SK-N-SH (cell line): ENCODE results near the gene APP. TPM values are rescaled to one million over a fixed set of nuclear protein-coding genes. Genes with fewer than 3 reads are reported as not detected.
"Not testable (repeated sequence)": the region's sequence is repeated elsewhere in the genome, so short reads cannot be mapped to it uniquely, and the experiment has no call there.

Source experiments
- CTCF ChIA-PET: fragments of 300-600, 350-600 bp; formaldehyde crosslinking; extraction: SDS; loops from one replicate; lab custom pipeline; 2021; lab: Yijun Ruan, JAX
- POLR2A ChIA-PET: fragments of 350-600 bp; sonication (Branson Sonifier 250); formaldehyde crosslinking; extraction: SDS; loops from one replicate; lab custom pipeline; 2020; ENCODE audit warnings: antibody characterized with exemption, inconsistent platforms; lab: Yijun Ruan, JAX
- DNase-seq: peaks from one replicate; pipeline ENCODE4 v3.0.0; 2012
- H2AFZ ChIP-seq: fragments of 200-600 bp; sonication (generic); 2 replicates; pipeline ENCODE4 v1.8.1; 2016; ENCODE audit warnings: antibody characterized with exemption, mild to moderate bottlenecking, low read depth
- H3F3A ChIP-seq: fragments of 200-600 bp; sonication (generic); replicated peaks from 2 replicates; pipeline ENCODE3; 2016; ENCODE audit warnings: antibody characterized with exemption, mild to moderate bottlenecking; ENCODE audit not compliant: insufficient read depth
- H3K27ac ChIP-seq, 2 experiments: fragments of 200-500 bp in 1 of 2; fragments of 200-600 bp in 1 of 2; sonication (Bioruptor generic) in 1 of 2; sonication (generic), shearing (Covaris generic) in 1 of 2; 2 replicates each; pipeline versions ENCODE4 v1.5.1 to v1.6.1; 2014 to 2016; ENCODE audit warnings: low read depth in 2 of 2, inconsistent platforms in 1 of 2, low read length in 1 of 2, mild to moderate bottlenecking in 1 of 2, mixed read lengths in 1 of 2
- H3K27me3 ChIP-seq: fragments of 200-600 bp; sonication (generic), shearing (Covaris generic); 2 replicates; pipeline ENCODE4 v1.6.1; 2016; ENCODE audit warnings: mixed run types; ENCODE audit not compliant: insufficient read depth
- H3K36me3 ChIP-seq, 2 experiments: fragments of 200-500 bp in 1 of 2; fragments of 200-600 bp in 1 of 2; sonication (Bioruptor generic) in 1 of 2; sonication (generic) in 1 of 2; replicated peaks in 1 of 2; 2 replicates each; pipeline versions ENCODE3 to v1.5.1; 2014 to 2016; ENCODE audit warnings: low read length in 1 of 2, mild to moderate bottlenecking in 1 of 2; ENCODE audit not compliant: insufficient read depth in 2 of 2, control insufficient read depth in 1 of 2
- H3K4me1 ChIP-seq, 2 experiments: fragments of 200-500 bp in 1 of 2; fragments of 200-600 bp in 1 of 2; sonication (Bioruptor generic) in 1 of 2; sonication (generic), shearing (Covaris generic) in 1 of 2; 2 replicates each; pipeline versions ENCODE4 v1.5.1 to v1.6.1; 2014 to 2016; ENCODE audit warnings: low read depth in 1 of 2, low read length in 1 of 2, mixed run types in 1 of 2; ENCODE audit not compliant: insufficient read depth in 2 of 2, control insufficient read depth in 1 of 2
- H3K4me2 ChIP-seq: fragments of 200-600 bp; sonication (generic), shearing (Covaris generic); 2 replicates; pipeline ENCODE4 v1.6.1; 2017; ENCODE audit warnings: mixed run types
- H3K4me3 ChIP-seq, 2 experiments: fragments of 200-500 bp in 1 of 2; fragments of 200-600 bp in 1 of 2; sonication (Bioruptor generic) in 1 of 2; sonication (generic), shearing (Covaris generic) in 1 of 2; 2 replicates each; pipeline versions ENCODE4 v1.5.1 to v1.8.1; 2014 to 2016; ENCODE audit warnings: low read depth in 2 of 2, inconsistent platforms in 1 of 2, low read length in 1 of 2, mild to moderate bottlenecking in 1 of 2, mixed read lengths in 1 of 2, moderate library complexity in 1 of 2
- H3K79me2 ChIP-seq: fragments of 200-600 bp; sonication (generic); 2 replicates; pipeline ENCODE4 v1.8.1; 2017; ENCODE audit warnings: mild to moderate bottlenecking; ENCODE audit not compliant: insufficient read depth
- H3K9ac ChIP-seq: fragments of 200-600 bp; sonication (generic); 2 replicates; pipeline ENCODE4 v1.6.1; 2017; ENCODE audit warnings: mixed run types
- H3K9me2 ChIP-seq: fragments of 200-600 bp; sonication (generic); 2 replicates; pipeline ENCODE4 v1.6.1; 2017; ENCODE audit warnings: mixed run types
- H3K9me3 ChIP-seq: fragments of 200-600 bp; sonication (generic); 2 replicates; pipeline ENCODE4 v1.6.1; 2017; ENCODE audit warnings: mixed run types, mild to moderate bottlenecking, moderate library complexity
- H4K20me1 ChIP-seq: fragments of 200-600 bp; sonication (generic); 2 replicates; pipeline ENCODE4 v1.6.1; 2017; ENCODE audit warnings: mild to moderate bottlenecking, mixed run types; ENCODE audit not compliant: insufficient read depth
- CHD2 ChIP-seq: fragments of 150-350 bp; IDR thresholded peaks from 2 replicates; pipeline ENCODE4 v1.6.1; 2018; ENCODE audit warnings: low read length; ENCODE audit not compliant: partially characterized antibody
- EP300 ChIP-seq, 2 experiments: IDR thresholded peaks; 2 replicates each; pipeline versions ENCODE4 v1.4.0 to v1.6.1; 2012; ENCODE audit warnings: borderline replicate concordance in 1 of 2, low read depth in 1 of 2, low read length in 1 of 2
- FOXJ3 ChIP-seq: sonication (generic); formaldehyde crosslinking; IDR thresholded peaks from 2 replicates; pipeline ENCODE4 v1.5.1; 2020; ENCODE audit warnings: mild to moderate bottlenecking, missing genetic modification reagents
- FOXM1 ChIP-seq: IDR thresholded peaks from 2 replicates; pipeline ENCODE4 v1.4.0; 2012; ENCODE audit warnings: low read depth, mild to moderate bottlenecking
- IRF3 ChIP-seq: fragments of 150-350 bp; IDR thresholded peaks from 2 replicates; pipeline ENCODE4 v1.6.1; 2016; ENCODE audit warnings: mild to moderate bottlenecking, low read depth, low read length
- MAX ChIP-seq: IDR thresholded peaks from 2 replicates; pipeline ENCODE4 v1.4.0; 2012; ENCODE audit warnings: low read depth
- PBX3 ChIP-seq: IDR thresholded peaks from 2 replicates; pipeline ENCODE4; 2012
- POLR2AphosphoS5 ChIP-seq: IDR thresholded peaks from 2 replicates; pipeline ENCODE4 v1.6.1; 2012; ENCODE audit warnings: low read depth, low read length
- RAD21 ChIP-seq: IDR thresholded peaks from 2 replicates; pipeline ENCODE4 v1.6.1; 2012; ENCODE audit warnings: mild to moderate bottlenecking, low read length
- RFX5 ChIP-seq: IDR thresholded peaks from 2 replicates; pipeline ENCODE4 v1.6.1; 2012; ENCODE audit warnings: mild to moderate bottlenecking, improper control_type of control experiment, low read length
- RXRA ChIP-seq: IDR thresholded peaks from 2 replicates; pipeline ENCODE4 v1.4.0; 2012; ENCODE audit warnings: low read depth, mild to moderate bottlenecking, borderline replicate concordance
- SIN3A ChIP-seq: IDR thresholded peaks from 2 replicates; pipeline ENCODE4 v1.6.1; 2012; ENCODE audit warnings: low read depth, mild to moderate bottlenecking, low read length, moderate library complexity, borderline replicate concordance
- TAF1 ChIP-seq: IDR thresholded peaks from 2 replicates; pipeline ENCODE4 v1.6.1; 2012; ENCODE audit warnings: low read depth, mild to moderate bottlenecking, low read length, moderate library complexity, borderline replicate concordance
- USF1 ChIP-seq: IDR thresholded peaks from 2 replicates; pipeline ENCODE4 v1.4.0; 2012; ENCODE audit warnings: low read depth, borderline replicate concordance
- USF2 ChIP-seq: fragments of 150-350 bp; IDR thresholded peaks from 2 replicates; pipeline ENCODE4 v1.6.1; 2017; ENCODE audit warnings: antibody characterized with exemption, low read length, low read depth, borderline replicate concordance
- WGBS: methylation state at CpG from one replicate; pipeline ENCODE4 v1.1.6; 2017; ENCODE audit warnings: low lambda C conversion rate; 5-methylcytosine and 5-hydroxymethylcytosine counted together
- polyA plus RNA-seq, 3 experiments: library from polyadenylated mRNA; depleted of rRNA; stranded (reverse); fragments of >200 nt; gene quantifications; 2 replicates each; pipeline ENCODE4 v1.2.3, GENCODE V29; 2012

Gene APP
- polyA plus RNA-seq, 1 of the 3 experiments (the other 2 are of a cell fraction): 780 TPM

- Histone ChIP-seq H2AFZ (no peak overlapping the region), H3K4me2 (no peak overlapping the region), H3K36me3 (peaks cover 8 to 27% of the 10 kb centered on the region in 2 experiments), H3K4me3 (no peak overlapping the region), H3K9me2 (no peaks in the 10 kb centered on the region), H3K27ac (no peak overlapping the region), H3K27me3 (no peaks in the 10 kb centered on the region), H4K20me1 (0 out of 2 replicates have a peak, but pooled peaks cover 4% of the 10 kb centered on the region), H3K79me2 (peaks cover 51% of the 10 kb centered on the region), H3K4me1 (no peaks in the 10 kb centered on the region; a peak in 2 of 4 replicates), H3K9me3 (no peaks in the 10 kb centered on the region), H3K9ac (no peak overlapping the region), H3F3A (no peaks in the 10 kb centered on the region)
- CTCF ChIA-PET: interaction anchor here (1.4 kb wide), 1 partner anchor 12 kb away, joined by 3 read pairs; no protein-coding TSS in a partner anchor
- no peak for DNase-seq
- WGBS: 98% methylated on average over 4 of the region's 4 CpGs
- POLR2A ChIA-PET: no interaction called here
- TF ChIP-seq EP300 (IDR thresholded peaks at IDR 0.05; ENCODE audit: borderline replicate concordance in 1 of 2, low read depth in 1 of 2, low read length in 1 of 2) (no peak), FOXM1 (no peak), RXRA (no peak), IRF3 (no peak), MAX (no peak), PBX3 (no peak), FOXJ3 (CRISPR knock-in tag) (no peak), USF1 (no peak)
Measured at GRCh38 chr21:26085127-26085526, 85.4 kb downstream of the APP start.

- Histone ChIP-seq H3K9me2 (no peaks in the 10 kb centered on the region), H3K36me3 (peaks cover 0 to 8% of the 10 kb centered on the region in 2 experiments), H3K4me3 (no peak overlapping the region), H3K79me2 (peaks cover 57% of the 10 kb centered on the region), H3K27me3 (no peaks in the 10 kb centered on the region), H3F3A (no peaks in the 10 kb centered on the region), H2AFZ (no peak overlapping the region), H3K9ac (no peak overlapping the region), H4K20me1 (0 out of 2 replicates have a peak, but pooled peaks cover 4% of the 10 kb centered on the region), H3K27ac (no peak overlapping the region), H3K4me1 (peaks cover 1 to 8% of the 10 kb centered on the region in 2 experiments; a peak in 3 of 4 replicates), H3K9me3 (no peaks in the 10 kb centered on the region), H3K4me2 (no peak overlapping the region)
- DNase-seq: no peak
- TF ChIP-seq IRF3: no peak
- no peak for TF ChIP-seq POLR2AphosphoS5
- TF ChIP-seq SIN3A: no peak
- no peak for TF ChIP-seq RAD21
- TF ChIP-seq MAX: no peak
- TF ChIP-seq CHD2: no peak
- TF ChIP-seq RFX5: no peak
- no peak for TF ChIP-seq RXRA
- no peak for TF ChIP-seq TAF1
- TF ChIP-seq USF2: no peak
- WGBS: 93% methylated on average over 2 of the region's 2 CpGs
- POLR2A ChIA-PET: no interaction called here
- CTCF ChIA-PET: no interaction called here
Measured at GRCh38 chr21:26082549-26082948, 88.0 kb downstream of the APP start.

GRCh38 chr21:26081175-26081760, 89.3 kb downstream of the APP start:
- H3K4me3 ChIP-seq, H3K9ac ChIP-seq, H3K9me2 ChIP-seq, H3K27me3 ChIP-seq, H3K4me1 ChIP-seq, DNase-seq, H3K27ac ChIP-seq, H2AFZ ChIP-seq, H3F3A ChIP-seq, H4K20me1 ChIP-seq, POLR2A ChIA-PET, H3K9me3 ChIP-seq, CTCF ChIA-PET, H3K36me3 ChIP-seq, H3K4me2 ChIP-seq: not testable (repeated sequence)
- WGBS: 94% methylated on average over 7 of the region's 7 CpGs
- peaks cover 68% of the 10 kb centered on the region for H3K79me2 ChIP-seq
